HG03159 (cell line): ENCODE data around the gene ZFYVE28.
"Not testable (repeated sequence)": the region's sequence is repeated elsewhere in the genome, so short reads cannot be mapped to it uniquely, and the experiment has no call there.

ENCODE experiments used
- ATAC-seq: cut with Tn5 transposase; IDR thresholded peaks from one replicate; pipeline ENCODE4 v1.9.1; 2021; ENCODE audit warnings: mild to moderate bottlenecking, moderate library complexity; ENCODE audit not compliant: unreplicated experiment

The ZFYVE28 gene

GRCh38 chr4:2417765-2418649 lies at the start of gene ZFYVE28:
Gene ZFYVE28, minus strand, starts transcription at chr4:2418645. Its CDS starts 322 bp downstream, at chr4:2418323.
- peak; percentile 8 for ATAC-seq

GRCh38 chr4:2465544-2465943 lies 47.1 kb upstream of the ZFYVE28 start:
- not testable (repeated sequence) for ATAC-seq

- ATAC-seq = no peak
Measured at GRCh38 chr4:2465032-2465431, 46.6 kb upstream of the ZFYVE28 start.

- ATAC-seq = no peak
Measured at GRCh38 chr4:2462992-2463762, 44.7 kb upstream of the ZFYVE28 start.

GRCh38 chr4:2462218-2462991 lies 44.0 kb upstream of the ZFYVE28 start:
- ATAC-seq = peak; percentile 73

- ATAC-seq = no peak
Measured at GRCh38 chr4:2461246-2461960, 43.0 kb upstream of the ZFYVE28 start.

GRCh38 chr4:2459589-2460349 lies 41.3 kb upstream of the ZFYVE28 start:
- no peak for ATAC-seq

- ATAC-seq = no peak
Measured at GRCh38 chr4:2458546-2459491, 40.4 kb upstream of the ZFYVE28 start.

GRCh38 chr4:2457481-2458295 lies 39.2 kb upstream of the ZFYVE28 start:
- ATAC-seq = no peak

- ATAC-seq = no peak
Measured at GRCh38 chr4:2451821-2452785, 33.7 kb upstream of the ZFYVE28 start.

GRCh38 chr4:2451036-2451520 lies 32.6 kb upstream of the ZFYVE28 start:
- no peak for ATAC-seq

GRCh38 chr4:2450394-2451035 lies 32.1 kb upstream of the ZFYVE28 start:
- no peak for ATAC-seq

GRCh38 chr4:2449511-2450392 lies 31.3 kb upstream of the ZFYVE28 start:
- ATAC-seq = no peak

GRCh38 chr4:2449051-2449450 lies 30.6 kb upstream of the ZFYVE28 start:
- no peak for ATAC-seq

- no peak for ATAC-seq
Measured at GRCh38 chr4:2448589-2448988, 30.1 kb upstream of the ZFYVE28 start.
